HG03045 (cell line): Measurements from ENCODE around the gene TMCC2.
A peak's percentile ranks its signal among the peaks of the same experiment; 100 is the strongest.
"Not testable (repeated sequence)": the region's sequence is repeated elsewhere in the genome, so short reads cannot be mapped to it uniquely, and the experiment has no call there.

Experiments
- ATAC-seq: cut with Tn5 transposase; IDR thresholded peaks from one replicate; pipeline ENCODE4 v1.9.1; 2021; ENCODE audit warnings: mild to moderate bottlenecking, moderate library complexity; ENCODE audit not compliant: unreplicated experiment

TMCC2 gene, protein sequence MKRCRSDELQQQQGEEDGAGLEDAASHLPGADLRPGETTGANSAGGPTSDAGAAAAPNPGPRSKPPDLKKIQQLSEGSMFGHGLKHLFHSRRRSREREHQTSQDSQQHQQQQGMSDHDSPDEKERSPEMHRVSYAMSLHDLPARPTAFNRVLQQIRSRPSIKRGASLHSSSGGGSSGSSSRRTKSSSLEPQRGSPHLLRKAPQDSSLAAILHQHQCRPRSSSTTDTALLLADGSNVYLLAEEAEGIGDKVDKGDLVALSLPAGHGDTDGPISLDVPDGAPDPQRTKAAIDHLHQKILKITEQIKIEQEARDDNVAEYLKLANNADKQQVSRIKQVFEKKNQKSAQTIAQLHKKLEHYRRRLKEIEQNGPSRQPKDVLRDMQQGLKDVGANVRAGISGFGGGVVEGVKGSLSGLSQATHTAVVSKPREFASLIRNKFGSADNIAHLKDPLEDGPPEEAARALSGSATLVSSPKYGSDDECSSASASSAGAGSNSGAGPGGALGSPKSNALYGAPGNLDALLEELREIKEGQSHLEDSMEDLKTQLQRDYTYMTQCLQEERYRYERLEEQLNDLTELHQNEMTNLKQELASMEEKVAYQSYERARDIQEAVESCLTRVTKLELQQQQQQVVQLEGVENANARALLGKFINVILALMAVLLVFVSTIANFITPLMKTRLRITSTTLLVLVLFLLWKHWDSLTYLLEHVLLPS

DNA sequence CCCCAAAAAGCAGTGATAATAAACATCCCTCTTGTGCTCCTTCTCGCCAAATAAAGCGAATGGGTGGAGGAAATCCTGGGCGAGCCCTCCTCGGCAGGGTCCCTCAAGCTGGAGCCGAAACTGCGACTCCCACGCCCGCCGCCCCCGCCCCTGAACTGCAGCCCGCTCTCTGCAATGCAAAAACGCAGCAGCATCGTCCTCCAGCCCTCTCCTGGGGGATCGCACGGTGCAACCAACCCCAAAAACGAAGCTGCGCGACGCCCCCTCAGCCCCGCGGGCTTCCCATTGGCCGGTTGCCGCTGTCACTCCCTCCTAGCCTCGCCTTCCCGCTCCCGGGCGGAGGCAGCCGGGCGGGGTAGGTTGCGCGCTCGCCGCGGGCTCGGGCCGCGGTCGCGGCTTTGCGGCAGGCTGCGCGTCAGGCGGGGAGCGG, at the start of gene TMCC2:
TSS of gene TMCC2 (plus strand) at position 363 of the 430 bp plus-strand sequence. CDS start 619 bp downstream, outside the sequence.
- ATAC-seq, result peak; percentile 80

DNA sequence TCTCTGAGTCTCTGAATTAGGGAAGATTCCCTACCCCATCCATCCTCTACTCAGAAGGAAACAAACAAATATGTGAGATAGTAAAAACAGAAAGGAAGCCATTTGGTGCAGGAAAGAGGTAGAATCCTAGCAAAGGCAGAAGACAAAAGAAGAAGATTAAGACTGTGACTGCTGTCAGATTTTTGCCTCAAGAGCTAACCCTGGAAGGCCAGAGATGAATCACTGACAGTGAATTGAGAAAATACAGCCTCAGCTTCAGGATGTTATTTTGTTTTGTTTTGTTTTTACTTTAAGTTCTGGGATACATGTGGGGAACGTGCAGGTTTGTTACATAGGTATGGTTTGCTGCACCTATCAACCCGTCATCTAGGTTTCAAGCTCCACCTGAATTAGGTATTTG, 47.9 kb upstream of the TMCC2 start:
- ATAC-seq, result no peak

DNA sequence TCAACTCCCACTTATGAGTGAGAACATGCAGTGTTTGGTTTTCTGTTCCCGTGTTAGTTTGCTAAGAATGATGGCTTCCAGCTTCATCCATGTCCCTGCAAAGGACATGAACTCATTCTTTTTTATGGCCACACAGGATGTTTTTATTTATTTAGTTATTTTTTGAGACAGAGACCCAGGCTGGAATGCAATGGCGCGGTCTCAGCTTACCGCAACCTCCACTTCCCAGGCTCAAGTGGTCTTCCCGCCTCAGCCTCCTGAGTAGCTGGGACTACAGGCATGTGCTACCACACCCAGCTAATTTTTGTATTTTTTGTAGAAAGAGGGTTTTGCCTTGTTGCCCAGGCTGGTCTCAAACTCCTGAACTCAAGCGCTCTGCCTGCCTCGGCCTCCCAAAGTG, 47.4 kb upstream of the TMCC2 start:
- not testable (repeated sequence) for ATAC-seq

DNA sequence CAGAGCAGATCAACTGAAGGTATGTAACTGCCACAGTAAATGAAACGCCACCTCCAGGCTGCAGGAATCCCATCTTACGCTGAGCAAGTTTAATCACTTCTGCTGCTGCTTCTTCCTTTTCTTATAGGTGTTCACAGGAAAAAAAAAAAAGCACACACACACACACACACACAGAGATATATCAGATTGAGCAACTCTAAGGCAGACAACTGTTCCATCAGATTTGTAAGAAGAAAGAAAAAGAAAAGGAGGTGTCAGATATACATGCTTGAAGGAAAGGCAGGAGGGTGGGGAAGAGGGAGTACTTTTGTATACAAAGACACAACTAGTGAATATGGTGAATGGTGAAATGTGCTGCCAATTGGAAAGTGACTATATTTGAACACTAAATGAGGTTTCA, 44.8 kb upstream of the TMCC2 start:
- no peak for ATAC-seq

DNA sequence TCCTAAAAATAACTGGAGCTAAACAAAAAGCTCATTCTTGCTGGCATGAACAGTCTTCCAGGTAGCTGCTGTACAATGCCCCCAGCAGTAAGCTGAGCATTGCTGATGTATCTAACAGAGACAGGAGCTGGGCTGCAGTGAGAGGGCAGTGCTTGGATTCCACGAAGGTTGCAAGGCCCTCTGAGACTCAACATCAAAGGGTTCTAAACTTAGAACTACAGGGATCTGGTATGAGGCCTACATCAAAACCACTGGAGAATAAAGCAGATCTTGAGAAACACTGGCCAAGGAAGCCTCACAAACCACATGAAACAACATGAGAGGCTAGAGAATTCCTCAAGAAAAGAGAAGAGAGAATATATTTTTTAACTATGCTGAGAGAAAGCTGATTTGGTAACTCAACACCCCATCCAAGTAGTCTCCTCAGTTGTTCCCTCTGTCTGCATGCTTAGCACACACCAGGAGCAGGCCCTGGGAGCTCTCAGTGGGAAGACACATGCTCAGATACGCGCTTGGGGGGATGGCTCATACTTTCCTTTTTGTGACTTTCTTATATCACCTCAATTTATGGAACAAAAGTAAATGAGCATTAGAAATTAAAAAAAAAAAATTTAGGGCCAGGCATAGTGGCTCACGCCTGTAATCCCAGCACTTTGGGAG, 43.9 kb upstream of the TMCC2 start:
- no peak for ATAC-seq

DNA sequence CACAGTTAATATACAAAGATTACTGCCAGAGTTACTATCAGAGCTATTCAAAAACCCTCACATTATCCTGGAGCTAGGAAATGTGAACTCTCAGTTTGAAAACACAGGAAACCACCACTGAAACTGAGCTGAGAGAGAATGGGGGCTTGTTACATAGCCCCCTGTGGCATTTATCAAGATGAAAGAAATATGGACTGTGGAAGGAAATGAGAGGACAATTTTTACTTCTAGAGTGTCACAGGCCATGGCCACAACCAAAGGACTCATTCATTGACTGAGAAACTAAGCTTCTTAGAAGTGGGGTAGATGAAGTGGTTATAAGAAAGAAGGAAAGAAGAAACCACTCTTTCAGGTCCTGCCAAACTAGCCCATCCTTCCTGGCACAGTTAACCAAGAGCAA, 41.6 kb upstream of the TMCC2 start:
- no peak for ATAC-seq

DNA sequence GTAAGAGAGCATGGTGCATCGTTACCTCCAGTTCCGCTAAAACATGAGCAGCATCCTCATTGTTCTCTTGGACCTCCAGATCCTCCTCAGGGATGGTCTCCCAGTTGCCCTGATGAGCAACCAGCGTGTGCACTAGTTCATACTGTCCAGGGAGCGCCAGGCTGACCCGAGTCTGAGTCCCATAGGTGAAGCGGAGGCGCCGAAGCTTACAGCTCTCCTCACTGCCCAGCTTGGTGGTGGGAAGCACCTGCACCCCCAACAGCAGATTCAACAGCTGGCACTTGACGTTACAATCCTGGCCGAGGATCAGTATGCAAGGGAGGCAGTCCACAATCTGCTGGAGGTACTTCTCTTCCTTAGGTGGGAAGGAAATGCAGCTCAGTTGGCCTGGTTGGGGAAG, 40.3 kb upstream of the TMCC2 start:
- ATAC-seq, result no peak

DNA sequence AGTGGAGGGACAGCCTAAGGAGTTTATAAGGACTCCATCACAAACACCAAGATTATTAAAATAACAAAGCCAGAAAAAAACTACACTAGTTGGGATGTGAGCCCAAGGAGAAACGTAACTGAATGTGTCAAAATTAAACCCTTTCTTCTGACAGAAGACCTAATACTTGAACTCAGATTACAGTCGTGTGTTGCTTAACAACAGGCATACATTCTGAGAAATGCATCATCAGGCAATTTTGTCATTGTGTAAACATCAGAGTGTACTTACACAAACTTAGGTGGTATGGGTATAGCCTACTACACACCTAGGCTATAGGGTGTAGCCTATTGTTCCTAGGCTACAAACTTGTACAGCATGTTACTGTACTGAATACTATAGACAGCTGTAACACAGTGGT, 39.6 kb upstream of the TMCC2 start:
- no peak for ATAC-seq

DNA sequence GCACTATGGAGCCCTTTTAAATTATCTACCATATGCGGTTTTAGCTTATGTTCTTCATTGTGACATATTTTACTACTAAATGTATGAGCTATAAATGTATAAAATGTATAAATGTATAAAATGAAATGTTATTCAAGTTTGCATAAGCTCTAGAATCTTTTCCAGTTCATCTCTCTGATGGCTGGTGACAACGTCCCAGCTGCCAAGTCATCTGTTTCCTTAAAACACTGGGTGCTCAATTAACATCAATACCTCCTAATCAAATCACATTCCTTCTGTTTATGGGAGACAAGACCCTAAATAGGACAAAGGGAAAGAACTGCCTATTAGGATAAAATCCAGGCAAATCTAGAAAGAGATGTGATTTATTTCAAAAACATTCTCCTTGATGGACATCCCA, 39.1 kb upstream of the TMCC2 start:
- ATAC-seq, result no peak

DNA sequence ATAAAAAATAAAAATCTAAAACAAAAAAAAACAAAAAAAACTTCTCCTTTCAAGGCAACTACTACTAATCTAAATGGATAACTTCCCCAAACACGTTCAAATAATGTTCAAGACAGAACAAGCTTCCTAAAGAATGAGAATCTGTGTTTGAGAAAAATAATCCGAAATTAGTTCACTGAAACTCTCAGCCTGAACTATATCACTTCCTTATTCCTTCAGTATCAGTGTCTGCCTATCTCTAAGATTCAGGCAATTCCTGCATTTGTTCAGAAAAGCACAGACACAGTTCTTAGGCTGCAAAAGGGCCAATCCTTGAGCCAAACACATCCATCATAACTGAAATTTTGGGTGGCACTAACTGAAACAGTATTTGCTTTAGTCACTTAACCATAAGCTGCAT, 38.6 kb upstream of the TMCC2 start:
- no peak for ATAC-seq

DNA sequence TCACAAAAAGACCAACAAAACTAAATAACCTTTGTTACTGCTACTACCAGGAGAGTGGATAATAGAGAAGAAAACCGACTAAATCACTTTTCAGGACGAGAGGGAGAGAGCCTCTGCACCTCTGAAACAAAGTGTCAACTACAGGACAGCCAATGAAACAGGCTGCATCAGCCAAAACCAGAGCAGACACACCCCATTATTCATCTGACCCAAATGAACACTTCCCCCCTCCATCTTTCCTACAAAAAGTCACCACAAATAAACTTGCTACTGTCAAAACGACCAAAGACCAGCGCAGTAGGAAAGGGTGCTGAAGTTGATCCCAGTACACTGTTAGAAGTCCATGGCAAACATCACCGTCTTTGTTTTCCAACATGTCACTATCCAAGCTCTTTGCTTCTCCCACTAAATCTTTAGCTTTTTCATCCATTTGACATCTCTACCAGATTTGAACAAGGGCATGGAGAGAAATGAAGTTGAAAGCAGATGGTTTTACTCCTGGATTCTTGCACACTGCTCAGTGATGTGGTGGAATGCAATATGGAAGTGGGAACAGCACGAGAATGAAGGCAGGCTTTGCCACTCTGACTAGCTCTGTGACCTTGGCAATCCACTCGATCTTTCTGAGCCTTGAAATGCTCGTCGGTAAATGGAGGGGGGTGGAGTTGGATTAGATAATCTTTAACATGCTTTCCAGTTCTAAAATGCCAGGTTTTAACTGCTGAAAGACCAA, 36.7 kb upstream of the TMCC2 start:
- ATAC-seq, result no peak

DNA sequence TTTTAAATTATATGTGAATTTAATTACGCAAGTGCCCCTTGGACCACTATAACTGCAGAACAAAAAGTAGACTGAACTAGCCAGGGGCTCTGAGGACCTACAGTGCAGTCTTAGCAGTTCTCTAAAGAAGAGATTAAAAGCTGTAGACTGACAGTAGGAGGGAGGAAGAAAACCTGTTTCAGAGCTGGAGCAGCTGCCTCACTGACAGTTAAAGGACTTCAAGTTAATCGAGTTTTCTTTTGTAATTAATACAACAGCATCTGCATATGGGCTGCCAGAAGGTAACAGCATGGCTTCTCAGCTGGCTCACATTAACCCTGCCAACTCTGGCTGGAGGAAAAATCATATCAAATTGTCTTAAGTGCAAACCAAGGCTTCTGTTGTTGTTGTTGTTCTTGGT, 36.1 kb upstream of the TMCC2 start:
- ATAC-seq, result no peak

DNA sequence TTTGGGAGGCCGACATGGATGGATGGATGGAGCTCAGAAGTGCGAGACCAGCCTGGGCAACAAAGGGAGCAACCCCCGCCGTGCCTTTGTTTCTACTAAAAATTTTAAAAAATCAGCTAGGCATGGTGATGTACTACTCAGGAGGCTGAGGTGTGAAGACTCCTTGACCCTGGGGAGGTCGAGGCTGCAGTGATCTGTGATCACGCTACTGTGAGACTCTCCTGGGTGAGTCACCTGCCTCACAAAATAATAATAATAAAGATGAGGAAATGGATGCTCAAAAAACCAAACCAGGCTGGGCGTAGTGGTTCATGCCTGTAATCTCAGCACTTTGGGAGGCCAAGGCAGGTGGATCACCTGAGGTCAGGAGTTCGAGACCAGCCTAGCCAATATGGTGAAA, 35.5 kb upstream of the TMCC2 start:
- ATAC-seq, result no peak

DNA sequence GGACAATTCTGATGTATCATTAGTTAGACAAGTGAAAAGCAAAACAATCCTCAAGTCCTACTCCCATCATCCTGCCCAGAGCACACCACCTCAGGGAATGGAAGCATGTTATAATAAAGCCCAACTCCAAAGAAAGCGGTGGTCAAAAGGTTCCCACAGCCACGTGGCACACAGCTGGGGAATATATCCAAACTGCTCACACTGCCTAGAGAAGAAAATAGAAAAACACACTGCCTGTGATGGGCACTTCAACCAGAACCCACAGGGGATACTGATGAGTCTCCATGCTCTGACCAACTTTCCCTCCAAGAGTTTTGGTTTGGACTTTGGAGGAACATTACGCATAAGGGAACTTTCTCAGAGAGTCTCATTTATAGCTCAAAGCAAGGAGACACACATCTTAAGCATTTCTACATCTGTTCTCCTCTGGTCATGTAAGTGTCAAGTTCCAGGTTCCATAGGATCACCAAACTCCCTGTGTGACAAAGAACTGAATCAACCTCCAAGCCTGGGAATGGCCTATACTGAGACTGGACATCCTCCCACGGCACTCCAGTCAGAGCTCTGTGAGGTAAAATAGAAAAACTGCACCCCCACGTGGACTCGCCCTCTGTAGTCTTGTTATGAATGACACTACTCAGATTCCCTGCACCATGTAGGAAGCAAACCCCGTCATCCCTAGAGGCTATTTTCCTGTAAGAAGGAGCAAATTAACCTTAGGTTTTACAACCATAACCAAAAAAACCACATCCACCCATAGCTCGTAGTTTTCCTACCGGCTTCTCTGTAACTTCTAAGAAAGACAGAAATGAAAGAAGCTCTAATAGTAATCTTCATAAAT, 28.4 kb upstream of the TMCC2 start:
- ATAC-seq, result no peak

DNA sequence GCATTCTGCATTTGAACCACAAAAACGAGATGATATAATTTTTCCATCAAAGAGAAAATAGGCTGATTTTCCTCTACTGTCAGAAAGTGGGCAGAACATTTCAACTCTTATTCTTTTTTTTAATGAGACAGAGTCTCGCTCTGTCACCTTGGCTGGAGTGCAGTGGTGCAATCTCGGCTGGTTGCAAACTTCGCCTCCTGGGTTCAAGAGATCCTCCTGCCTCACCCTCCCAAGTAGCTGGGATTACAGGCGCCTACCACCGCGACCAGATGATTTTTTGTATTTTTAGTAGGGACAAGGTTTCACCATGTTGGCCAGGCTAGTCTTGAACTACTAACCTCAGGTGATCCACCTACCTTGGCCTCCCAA, 27.8 kb upstream of the TMCC2 start:
- ATAC-seq, result no peak

DNA sequence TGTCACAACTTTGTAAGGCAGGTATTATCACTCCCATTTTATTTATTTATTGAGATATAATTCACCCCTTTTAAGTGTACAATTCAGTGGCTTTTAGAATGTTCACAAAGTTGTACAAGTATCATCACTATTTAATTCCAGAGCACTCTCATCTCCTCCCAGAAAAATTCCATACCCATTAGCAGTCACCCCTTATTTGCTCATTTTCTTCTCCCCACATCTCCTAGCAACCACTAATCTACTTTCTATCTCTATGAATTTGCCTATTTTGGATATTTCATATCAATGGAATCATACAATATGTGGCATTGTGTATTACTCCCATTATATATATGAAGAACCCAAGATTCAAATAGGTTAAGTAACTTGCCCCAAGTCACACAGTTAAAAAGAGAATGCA, 23.2 kb upstream of the TMCC2 start:
- no peak for ATAC-seq

DNA sequence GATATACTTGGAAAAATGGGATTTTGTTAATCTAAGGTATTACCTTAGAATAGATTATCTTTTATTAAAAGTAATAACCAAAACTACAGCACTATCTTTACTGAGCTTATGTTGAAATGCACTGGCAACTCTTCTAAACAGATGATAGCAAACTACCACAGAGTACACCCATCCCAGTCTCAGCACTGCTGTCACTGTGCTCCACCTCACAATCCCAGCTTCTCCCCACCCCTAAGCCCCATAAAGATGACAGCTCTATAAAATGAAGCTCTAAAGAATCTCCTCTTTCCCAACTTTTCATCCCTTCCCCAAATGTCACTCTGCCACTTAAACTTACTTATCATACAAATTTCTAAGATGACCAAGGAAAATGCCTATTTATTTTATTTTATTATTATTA, 22.7 kb upstream of the TMCC2 start:
- no peak for ATAC-seq

DNA sequence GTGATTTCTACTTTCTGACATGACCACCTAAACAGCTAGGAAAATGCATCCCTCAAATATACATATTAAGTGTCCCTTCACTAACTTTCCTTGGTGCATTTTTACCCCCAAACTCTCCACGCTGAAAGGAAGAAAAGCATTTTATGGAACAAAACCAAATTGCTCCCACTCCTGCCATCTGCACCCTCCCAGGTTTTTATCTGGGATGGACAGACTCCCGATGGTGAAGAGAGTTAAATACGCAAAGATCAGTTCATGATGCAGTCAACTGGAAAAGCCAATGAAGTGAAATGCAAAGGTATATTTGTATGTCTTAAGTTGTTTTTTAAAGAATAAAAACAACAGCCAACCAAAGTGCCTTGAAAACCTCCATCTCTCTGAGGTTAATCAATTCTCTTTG, 18.9 kb upstream of the TMCC2 start:
- ATAC-seq, result no peak

DNA sequence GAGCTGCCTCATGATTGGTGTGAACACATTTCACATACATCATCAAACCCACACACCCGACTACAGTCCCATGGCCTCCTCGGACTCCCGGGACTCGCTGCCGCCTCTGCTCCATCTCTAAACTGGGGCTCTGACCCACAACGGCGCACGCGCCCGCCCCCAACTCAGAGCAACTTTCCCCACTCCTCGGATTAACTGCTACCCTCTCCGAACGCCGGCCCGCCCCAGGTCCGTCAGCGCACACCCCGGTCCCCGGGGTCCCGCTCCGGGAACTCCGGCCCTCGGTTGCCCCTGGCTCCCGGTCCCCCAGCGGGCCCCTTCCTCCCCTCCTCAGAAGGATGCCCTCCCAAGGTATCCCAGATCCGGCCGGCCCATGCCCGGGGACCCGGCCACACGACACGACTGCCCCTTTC, 17.0 kb upstream of the TMCC2 start:
- ATAC-seq, result peak; percentile 18

DNA sequence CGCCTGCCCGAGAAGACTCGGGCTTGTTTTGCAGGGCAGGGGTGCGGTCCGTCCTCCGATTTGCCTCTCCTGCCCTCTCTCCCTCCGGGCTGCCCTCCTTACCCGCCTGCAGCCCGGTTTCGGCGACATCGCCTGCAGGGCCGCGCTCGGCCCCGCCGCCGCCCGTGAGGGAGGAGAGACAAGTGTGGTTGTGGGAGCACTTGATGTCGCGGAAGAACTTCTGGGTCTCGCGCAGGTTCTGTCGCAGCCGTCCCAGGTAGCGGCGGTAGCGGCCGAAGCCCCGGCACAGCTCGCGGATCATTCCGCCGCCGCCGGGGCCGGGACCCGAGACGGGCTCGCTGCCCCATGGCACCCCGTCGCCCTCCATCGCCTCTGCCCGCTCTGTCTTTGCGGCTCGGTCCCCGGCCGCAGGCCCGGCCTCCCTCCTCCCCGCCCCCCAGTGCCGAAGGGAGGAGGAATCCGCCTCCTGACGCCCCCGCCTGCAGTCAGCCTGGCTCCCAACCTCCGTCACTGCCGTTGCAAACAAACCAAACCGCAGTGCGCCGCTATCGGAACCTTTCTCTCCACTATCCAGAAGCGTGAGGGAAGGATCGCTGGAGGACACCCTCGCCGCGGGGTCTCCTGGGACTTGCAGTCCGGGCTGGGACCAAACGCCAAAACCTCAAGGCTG, 16.4 kb upstream of the TMCC2 start, which contains the start of gene DSTYK:
TSS of gene DSTYK (minus strand) at position 534 of the 670 bp plus-strand sequence. CDS start at position 367, 167 bp downstream.
- ATAC-seq, result peak; percentile 93
